ENCODE data around the gene RNGTT. TPM values are rescaled to one million over a fixed set of nuclear protein-coding genes. Genes with fewer than 3 reads are reported as not detected.
"Not testable (repeated sequence)": the region's sequence is repeated elsewhere in the genome, so short reads cannot be mapped to it uniquely, and the experiment has no call there.

Gene RNGTT
- total RNA-seq, 2 experiments from 2014 or later = 20.4 to 23.5 TPM

GRCh38 chr6:88775866-88776571 is 187.4 kb downstream of the RNGTT start:
- ChIA-PET POLR2A (no interaction called here), CTCF (no interaction called here)
- Mint-ChIP-seq H3K4me1 (ENCODE audit: low read depth) (no peaks in the 10 kb centered on the region), H3K27me3 (ENCODE audit: low read depth) (no peaks in the 10 kb centered on the region), H3K4me3 (no peak overlapping the region), H3K36me3 (ENCODE audit: low read depth) (peaks cover 16% of the 10 kb centered on the region), H3K27ac (no peak overlapping the region), H3K9me3 (ENCODE audit: insufficient read depth) (peaks cover 6% of the 10 kb centered on the region)
- ATAC-seq (no peak), DNase-seq (no peak)

GRCh38 chr6:88768114-88768513 is 195.3 kb downstream of the RNGTT start:
- H3K27ac Mint-ChIP-seq; DNase-seq; H3K36me3 Mint-ChIP-seq (ENCODE audit: low read depth); ATAC-seq; H3K4me3 Mint-ChIP-seq; H3K9me3 Mint-ChIP-seq (ENCODE audit: insufficient read depth); CTCF ChIA-PET; H3K27me3 Mint-ChIP-seq (ENCODE audit: low read depth); POLR2A ChIA-PET; H3K4me1 Mint-ChIP-seq (ENCODE audit: low read depth): not testable (repeated sequence)

- Mint-ChIP-seq H3K27ac (no peak overlapping the region), H3K4me1 (ENCODE audit: low read depth) (no peaks in the 10 kb centered on the region), H3K9me3 (ENCODE audit: insufficient read depth) (no peaks in the 10 kb centered on the region), H3K27me3 (ENCODE audit: low read depth) (no peaks in the 10 kb centered on the region), H3K4me3 (no peak overlapping the region), H3K36me3 (ENCODE audit: low read depth) (peaks cover 7% of the 10 kb centered on the region)
- POLR2A ChIA-PET = no interaction called here
- DNase-seq (no peak), ATAC-seq (no peak)
- CTCF ChIA-PET = no interaction called here
Observed at GRCh38 chr6:88764081-88764480, 199.3 kb downstream of the RNGTT start.

GRCh38 chr6:88763160-88763559 is 200.3 kb downstream of the RNGTT start:
- no peak overlapping the region for H3K4me3 Mint-ChIP-seq
- DNase-seq (no peak), ATAC-seq (no peak)
- no peak overlapping the region for H3K27ac Mint-ChIP-seq
- H3K27me3 Mint-ChIP-seq (ENCODE audit: low read depth) = no peaks in the 10 kb centered on the region
- H3K4me1 Mint-ChIP-seq (ENCODE audit: low read depth) = no peaks in the 10 kb centered on the region
- POLR2A ChIA-PET = no interaction called here
- H3K9me3 Mint-ChIP-seq (ENCODE audit: insufficient read depth) = no peaks in the 10 kb centered on the region
- peaks cover 7% of the 10 kb centered on the region for H3K36me3 Mint-ChIP-seq (ENCODE audit: low read depth)
- CTCF ChIA-PET = no interaction called here

GRCh38 chr6:88761237-88762031 is 202.0 kb downstream of the RNGTT start:
- H3K36me3 Mint-ChIP-seq (ENCODE audit: low read depth) = peaks cover 8% of the 10 kb centered on the region
- no peaks in the 10 kb centered on the region for H3K9me3 Mint-ChIP-seq (ENCODE audit: insufficient read depth)
- H3K4me3 Mint-ChIP-seq = no peak overlapping the region
- no peak for DNase-seq
- H3K27ac Mint-ChIP-seq = no peak overlapping the region
- H3K4me1 Mint-ChIP-seq (ENCODE audit: low read depth) = no peaks in the 10 kb centered on the region
- H3K27me3 Mint-ChIP-seq (ENCODE audit: low read depth) = no peaks in the 10 kb centered on the region
- ChIA-PET CTCF (no interaction called here), POLR2A (no interaction called here)
- ATAC-seq = no peak

GRCh38 chr6:88760091-88760490 is 203.3 kb downstream of the RNGTT start:
- no peak for ATAC-seq
- Mint-ChIP-seq H3K9me3 (ENCODE audit: insufficient read depth) (peaks cover under 1% of the 10 kb centered on the region), H3K27me3 (ENCODE audit: low read depth) (no peaks in the 10 kb centered on the region), H3K4me1 (ENCODE audit: low read depth) (no peaks in the 10 kb centered on the region), H3K4me3 (no peak overlapping the region), H3K36me3 (ENCODE audit: low read depth) (peaks cover 13% of the 10 kb centered on the region), H3K27ac (no peak overlapping the region)
- ChIA-PET POLR2A (no interaction called here), CTCF (no interaction called here)
- DNase-seq = no peak

- CTCF ChIA-PET = interaction anchor here (1.1 kb wide), 1 partner anchor 30 kb away, joined by 6 read pairs; no protein-coding TSS in a partner anchor
- H3K4me3 Mint-ChIP-seq = no peak overlapping the region
- POLR2A ChIA-PET = no interaction called here
Observed at GRCh38 chr6:88750936-88751335, 212.5 kb downstream of the RNGTT start.

GRCh38 chr6:88749849-88750248 is 213.6 kb downstream of the RNGTT start:
- no peak for ATAC-seq
- Mint-ChIP-seq H3K36me3 (ENCODE audit: low read depth) (peaks cover 9% of the 10 kb centered on the region), H3K4me1 (ENCODE audit: low read depth) (peaks cover 6% of the 10 kb centered on the region), H3K27me3 (ENCODE audit: low read depth) (no peaks in the 10 kb centered on the region), H3K27ac (no peak overlapping the region), H3K4me3 (no peak overlapping the region), H3K9me3 (ENCODE audit: insufficient read depth) (peaks cover 10% of the 10 kb centered on the region)
- no peak for DNase-seq
- CTCF ChIA-PET = no interaction called here
- POLR2A ChIA-PET = no interaction called here

More at GRCh38 chr6:88750936-88751335, 212.5 kb downstream of the RNGTT start:
- Mint-ChIP-seq H3K27ac (no peak overlapping the region), H3K9me3 (ENCODE audit: insufficient read depth) (peaks cover 13% of the 10 kb centered on the region), H3K27me3 (ENCODE audit: low read depth) (no peaks in the 10 kb centered on the region), H3K36me3 (ENCODE audit: low read depth) (peaks cover 14% of the 10 kb centered on the region), H3K4me1 (ENCODE audit: low read depth) (peaks cover 8% of the 10 kb centered on the region)
- ATAC-seq (no peak), DNase-seq (no peak)

GRCh38 chr6:88748141-88748540 is 215.3 kb downstream of the RNGTT start:
- no peaks in the 10 kb centered on the region for H3K9me3 Mint-ChIP-seq (ENCODE audit: insufficient read depth)
- ATAC-seq = no peak
- H3K4me3 Mint-ChIP-seq = no peak overlapping the region
- H3K36me3 Mint-ChIP-seq (ENCODE audit: low read depth) = peaks cover 2% of the 10 kb centered on the region
- ChIA-PET CTCF (interaction anchor here (1.4 kb wide), 1 partner anchor 33 kb away, joined by 3 read pairs; no protein-coding TSS in a partner anchor), POLR2A (no interaction called here)
- no peak overlapping the region for H3K27ac Mint-ChIP-seq
- no peaks in the 10 kb centered on the region for H3K4me1 Mint-ChIP-seq (ENCODE audit: low read depth)
- no peaks in the 10 kb centered on the region for H3K27me3 Mint-ChIP-seq (ENCODE audit: low read depth)
- DNase-seq = no peak

- H3K9me3 Mint-ChIP-seq (ENCODE audit: insufficient read depth) = no peaks in the 10 kb centered on the region
- no peaks in the 10 kb centered on the region for H3K4me1 Mint-ChIP-seq (ENCODE audit: low read depth)
- no peak for DNase-seq
- H3K4me3 Mint-ChIP-seq = no peak overlapping the region
- H3K36me3 Mint-ChIP-seq (ENCODE audit: low read depth) = peaks cover 20% of the 10 kb centered on the region
- CTCF ChIA-PET = no interaction called here
- H3K27me3 Mint-ChIP-seq (ENCODE audit: low read depth) = no peaks in the 10 kb centered on the region
- no peak overlapping the region for H3K27ac Mint-ChIP-seq
- ATAC-seq = no peak
- POLR2A ChIA-PET = no interaction called here
Observed at GRCh38 chr6:88741939-88742338, 221.5 kb downstream of the RNGTT start.

- POLR2A ChIA-PET = no interaction called here
- Mint-ChIP-seq H3K9me3 (ENCODE audit: insufficient read depth) (no peaks in the 10 kb centered on the region), H3K27ac (no peak overlapping the region), H3K27me3 (ENCODE audit: low read depth) (no peaks in the 10 kb centered on the region), H3K4me3 (no peak overlapping the region), H3K4me1 (ENCODE audit: low read depth) (no peaks in the 10 kb centered on the region), H3K36me3 (ENCODE audit: low read depth) (peaks cover 28% of the 10 kb centered on the region)
- CTCF ChIA-PET = no interaction called here
- DNase-seq (no peak), ATAC-seq (no peak)
Observed at GRCh38 chr6:88741071-88741470, 222.3 kb downstream of the RNGTT start.

- H3K4me3 Mint-ChIP-seq = no peak overlapping the region
- ChIA-PET POLR2A (no interaction called here), CTCF (no interaction called here)
- ATAC-seq (no peak), DNase-seq (no peak)
- no peaks in the 10 kb centered on the region for H3K27me3 Mint-ChIP-seq (ENCODE audit: low read depth)
- H3K4me1 Mint-ChIP-seq (ENCODE audit: low read depth) = peaks cover 10% of the 10 kb centered on the region
- peaks cover 39% of the 10 kb centered on the region for H3K36me3 Mint-ChIP-seq (ENCODE audit: low read depth)
- H3K27ac Mint-ChIP-seq = no peak overlapping the region
- H3K9me3 Mint-ChIP-seq (ENCODE audit: insufficient read depth) = no peaks in the 10 kb centered on the region
Observed at GRCh38 chr6:88734544-88734943, 228.9 kb downstream of the RNGTT start.
